ENCODE results near the gene CBARP. TPM values are rescaled to one million over a fixed set of nuclear protein-coding genes. Genes with fewer than 3 reads are reported as not detected.

CBARP gene
- total and polyA plus RNA-seq, 9 of the 15 experiments (the other 6 are each of a cell fraction or from before 2014, with no cell fraction given): 0.03 to 8.9 (median 1.2) TPM; not detected in 1

GRCh38 chr19:1275260-1275975, 37.6 kb upstream of the CBARP start, which contains the start of gene FAM174C (continued):
- TF ChIP-seq PRDM10 (IDR thresholded peaks at IDR 0.05; ENCODE audit: partially characterized antibody): no peak
- no peak; the same call in 1 of the 2 replicates for TF ChIP-seq NR2C2 (CRISPR knock-in tag; IDR thresholded peaks at IDR 0.05)
- peak; percentile 79; the same call in 1 of the 2 replicates for TF ChIP-seq NR2C2 (tag; IDR thresholded peaks at IDR 0.05)
- no peak for TF ChIP-seq KLF6 (CRISPR knock-in tag; IDR thresholded peaks at IDR 0.05; ENCODE audit: borderline replicate concordance)
- TF ChIP-seq, protein P1, sequence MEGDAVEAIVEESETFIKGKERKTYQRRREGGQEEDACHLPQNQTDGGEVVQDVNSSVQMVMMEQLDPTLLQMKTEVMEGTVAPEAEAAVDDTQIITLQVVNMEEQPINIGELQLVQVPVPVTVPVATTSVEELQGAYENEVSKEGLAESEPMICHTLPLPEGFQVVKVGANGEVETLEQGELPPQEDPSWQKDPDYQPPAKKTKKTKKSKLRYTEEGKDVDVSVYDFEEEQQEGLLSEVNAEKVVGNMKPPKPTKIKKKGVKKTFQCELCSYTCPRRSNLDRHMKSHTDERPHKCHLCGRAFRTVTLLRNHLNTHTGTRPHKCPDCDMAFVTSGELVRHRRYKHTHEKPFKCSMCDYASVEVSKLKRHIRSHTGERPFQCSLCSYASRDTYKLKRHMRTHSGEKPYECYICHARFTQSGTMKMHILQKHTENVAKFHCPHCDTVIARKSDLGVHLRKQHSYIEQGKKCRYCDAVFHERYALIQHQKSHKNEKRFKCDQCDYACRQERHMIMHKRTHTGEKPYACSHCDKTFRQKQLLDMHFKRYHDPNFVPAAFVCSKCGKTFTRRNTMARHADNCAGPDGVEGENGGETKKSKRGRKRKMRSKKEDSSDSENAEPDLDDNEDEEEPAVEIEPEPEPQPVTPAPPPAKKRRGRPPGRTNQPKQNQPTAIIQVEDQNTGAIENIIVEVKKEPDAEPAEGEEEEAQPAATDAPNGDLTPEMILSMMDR (IDR thresholded peaks at IDR 0.05 in 2 of 3, conservative IDR thresholded peaks at IDR 0.05 in 1 of 3; ENCODE audit: insufficient read depth in 2 of 3, low read depth in 1 of 3, low read length in 3 of 3): peak in 1 of 3 experiments; percentile 20; a peak in 1 of 6 replicates
- TF ChIP-seq RFX1 (IDR thresholded peaks at IDR 0.05): no peak
- peak; percentile 95 for TF ChIP-seq GATAD2B (IDR thresholded peaks at IDR 0.05; ENCODE audit: borderline replicate concordance)
- TF ChIP-seq ZNF586 (CRISPR knock-in tag; conservative IDR thresholded peaks at IDR 0.05): 0 out of 2 replicates have a peak, but pooled peaks have one; percentile 3
- TF ChIP-seq BCOR (IDR thresholded peaks at IDR 0.05): no peak
- no peak for TF ChIP-seq NR4A1 (CRISPR knock-in tag; IDR thresholded peaks at IDR 0.05)
- TF ChIP-seq NR4A1 (tag; IDR thresholded peaks at IDR 0.05): no peak; the same call in 1 of the 2 replicates
- no peak for TF ChIP-seq ZNF561 (CRISPR knock-in tag; conservative IDR thresholded peaks at IDR 0.05)
- no peak for TF ChIP-seq IRF2 (CRISPR knock-in tag; IDR thresholded peaks at IDR 0.05)
- TF ChIP-seq TBL1XR1 (IDR thresholded peaks at IDR 0.05; ENCODE audit: low read length in 2 of 2): no peak
- TF ChIP-seq SREBF1 (IDR thresholded peaks at IDR 0.05; ENCODE audit: borderline replicate concordance, low read depth, low read length): no peak
- no peak for TF ChIP-seq ZNF740 (CRISPR knock-in tag; IDR thresholded peaks at IDR 0.05)
- no peak for TF ChIP-seq ZNF740 (tag; IDR thresholded peaks at IDR 0.05)
- TF ChIP-seq ZNF174 (CRISPR knock-in tag; IDR thresholded peaks at IDR 0.05): no peak
- TF ChIP-seq, protein P2, sequence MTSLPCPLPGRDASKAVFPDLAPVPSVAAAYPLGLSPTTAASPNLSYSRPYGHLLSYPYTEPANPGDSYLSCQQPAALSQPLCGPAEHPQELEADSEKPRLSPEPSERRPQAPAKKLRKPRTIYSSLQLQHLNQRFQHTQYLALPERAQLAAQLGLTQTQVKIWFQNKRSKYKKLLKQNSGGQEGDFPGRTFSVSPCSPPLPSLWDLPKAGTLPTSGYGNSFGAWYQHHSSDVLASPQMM (CRISPR knock-in tag; IDR thresholded peaks at IDR 0.05): no peak
- no peak for TF ChIP-seq EHMT2 (IDR thresholded peaks at IDR 0.05)
- TF ChIP-seq FOXA1 (IDR thresholded peaks at IDR 0.05; ENCODE audit: borderline replicate concordance): no peak
- TF ChIP-seq SIN3B (IDR thresholded peaks at IDR 0.05; ENCODE audit: low read depth): peak; percentile 95

Data from K562 (cell line).